ENCODE data around the gene SRRD. TPM values are rescaled to one million over a fixed set of nuclear protein-coding genes. Genes with fewer than 3 reads are reported as not detected.

Gene SRRD
- total RNA-seq, 4 donors from 2014 or later, result 11.4 to 27.3 (median 13.6) TPM

DNA sequence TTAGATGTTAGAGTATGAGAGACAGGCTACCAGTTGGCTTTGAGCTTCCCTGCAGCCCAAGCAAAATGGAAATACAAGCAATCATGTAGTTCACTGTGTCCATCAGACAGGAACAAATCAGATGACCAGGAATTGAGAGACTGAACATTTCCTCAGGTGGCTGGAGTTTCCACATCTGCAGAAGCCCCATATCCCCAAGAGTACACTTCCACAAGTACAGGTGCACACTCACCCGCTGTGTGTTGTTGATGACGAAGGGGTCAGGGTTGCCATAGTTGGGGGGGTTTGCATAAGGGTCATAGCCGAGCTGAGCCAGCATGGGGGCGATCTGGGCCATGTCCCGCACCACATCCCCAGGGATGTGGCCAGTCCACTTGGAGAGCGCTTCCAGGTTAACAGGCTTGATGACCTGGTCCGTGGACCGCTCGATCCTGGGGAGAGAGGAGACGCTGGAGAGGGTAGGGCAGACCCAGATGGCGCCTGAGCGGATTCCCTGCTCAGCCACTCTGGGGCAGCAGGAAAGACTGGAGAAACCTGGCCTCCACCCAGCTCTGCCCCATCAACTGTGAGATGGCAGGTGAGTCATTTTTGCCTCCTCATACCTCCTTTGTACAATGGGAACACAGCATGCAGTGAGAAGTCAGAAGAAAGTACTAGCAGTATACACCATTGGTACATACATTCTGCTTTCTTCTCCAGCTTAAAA is 52.5 kb downstream of the SRRD start:
- Histone ChIP-seq H3K36me3 (peaks cover 8 to 81% (median 13%) of the 10 kb centered on the region in 3 donors), H3K9me3 (no peaks in the 10 kb centered on the region), H3K27me3 (no peaks in the 10 kb centered on the region), H3K27ac (peak overlapping the region in 3 of 4 donors; percentile 11 to 31 (median 30)), H3K4me3 (no peak overlapping the region), H3K4me1 (peaks cover 0 to 43% (median 21%) of the 10 kb centered on the region in 3 donors)
- intact Hi-C loops (cut with DNase I), result no loop called here
- no peak for TF ChIP-seq POLR2A (IDR thresholded peaks at IDR 0.05)
- TF ChIP-seq, protein P1, sequence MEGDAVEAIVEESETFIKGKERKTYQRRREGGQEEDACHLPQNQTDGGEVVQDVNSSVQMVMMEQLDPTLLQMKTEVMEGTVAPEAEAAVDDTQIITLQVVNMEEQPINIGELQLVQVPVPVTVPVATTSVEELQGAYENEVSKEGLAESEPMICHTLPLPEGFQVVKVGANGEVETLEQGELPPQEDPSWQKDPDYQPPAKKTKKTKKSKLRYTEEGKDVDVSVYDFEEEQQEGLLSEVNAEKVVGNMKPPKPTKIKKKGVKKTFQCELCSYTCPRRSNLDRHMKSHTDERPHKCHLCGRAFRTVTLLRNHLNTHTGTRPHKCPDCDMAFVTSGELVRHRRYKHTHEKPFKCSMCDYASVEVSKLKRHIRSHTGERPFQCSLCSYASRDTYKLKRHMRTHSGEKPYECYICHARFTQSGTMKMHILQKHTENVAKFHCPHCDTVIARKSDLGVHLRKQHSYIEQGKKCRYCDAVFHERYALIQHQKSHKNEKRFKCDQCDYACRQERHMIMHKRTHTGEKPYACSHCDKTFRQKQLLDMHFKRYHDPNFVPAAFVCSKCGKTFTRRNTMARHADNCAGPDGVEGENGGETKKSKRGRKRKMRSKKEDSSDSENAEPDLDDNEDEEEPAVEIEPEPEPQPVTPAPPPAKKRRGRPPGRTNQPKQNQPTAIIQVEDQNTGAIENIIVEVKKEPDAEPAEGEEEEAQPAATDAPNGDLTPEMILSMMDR (IDR thresholded peaks at IDR 0.05), result no peak
- no peak for DNase-seq
- 88 to 97% methylated on average over 9 to 10 of the region's 12 CpGs for WGBS, 2 donors

DNA sequence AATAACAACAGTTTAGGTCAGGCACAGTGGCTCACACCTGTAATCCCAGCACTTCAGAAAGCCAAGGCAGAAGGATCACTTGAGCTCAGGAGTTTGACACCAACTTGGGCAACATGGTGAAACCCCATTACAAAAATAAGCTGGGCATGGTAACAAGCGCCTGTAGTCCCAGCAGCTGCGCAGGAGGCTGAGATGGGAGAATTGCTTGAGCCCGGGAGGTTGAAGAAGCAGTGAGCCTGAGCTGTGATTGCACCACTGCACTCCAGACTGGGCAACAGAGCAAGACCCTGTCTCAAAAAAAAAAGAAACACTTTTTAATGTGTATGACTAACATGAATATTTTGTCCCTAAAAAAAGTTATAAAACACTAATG is 53.1 kb downstream of the SRRD start:
- H3K9me3 ChIP-seq, result no peaks in the 10 kb centered on the region
- H3K27me3 ChIP-seq, result no peaks in the 10 kb centered on the region
- no peak overlapping the region for H3K4me3 ChIP-seq
- H3K27ac ChIP-seq, result peak overlapping the region in 2 of 4 donors; percentile 25 to 30
- peaks cover 8 to 81% (median 13%) of the 10 kb centered on the region in 3 donors for H3K36me3 ChIP-seq
- 100% methylated on average over 3 of the region's 3 CpGs for WGBS, 2 donors
- intact Hi-C loops (cut with DNase I), result no loop called here
- H3K4me1 ChIP-seq, result peaks cover 0 to 43% (median 21%) of the 10 kb centered on the region in 3 donors
- TF ChIP-seq, protein P1 (IDR thresholded peaks at IDR 0.05), result no peak
- TF ChIP-seq POLR2A (IDR thresholded peaks at IDR 0.05), result no peak
- no peak for DNase-seq

- WGBS, 2 donors, result 93 to 100% methylated on average over 1 to 2 of the region's 2 CpGs
- Histone ChIP-seq H3K4me1 (peaks cover 0 to 19% (median 11%) of the 10 kb centered on the region in 3 donors), H3K4me3 (no peak overlapping the region), H3K36me3 (peaks cover 0 to 94% (median 13%) of the 10 kb centered on the region in 3 donors), H3K9me3 (no peaks in the 10 kb centered on the region), H3K27ac (no peak overlapping the region), H3K27me3 (no peaks in the 10 kb centered on the region)
- no peak for DNase-seq
- TF ChIP-seq POLR2A (IDR thresholded peaks at IDR 0.05), result no peak
- TF ChIP-seq, protein P1 (IDR thresholded peaks at IDR 0.05), result no peak
- intact Hi-C loops (cut with DNase I), result no loop called here
Observed at GRCh38 chr22:26540119-26540518, 56.4 kb downstream of the SRRD start.

DNA sequence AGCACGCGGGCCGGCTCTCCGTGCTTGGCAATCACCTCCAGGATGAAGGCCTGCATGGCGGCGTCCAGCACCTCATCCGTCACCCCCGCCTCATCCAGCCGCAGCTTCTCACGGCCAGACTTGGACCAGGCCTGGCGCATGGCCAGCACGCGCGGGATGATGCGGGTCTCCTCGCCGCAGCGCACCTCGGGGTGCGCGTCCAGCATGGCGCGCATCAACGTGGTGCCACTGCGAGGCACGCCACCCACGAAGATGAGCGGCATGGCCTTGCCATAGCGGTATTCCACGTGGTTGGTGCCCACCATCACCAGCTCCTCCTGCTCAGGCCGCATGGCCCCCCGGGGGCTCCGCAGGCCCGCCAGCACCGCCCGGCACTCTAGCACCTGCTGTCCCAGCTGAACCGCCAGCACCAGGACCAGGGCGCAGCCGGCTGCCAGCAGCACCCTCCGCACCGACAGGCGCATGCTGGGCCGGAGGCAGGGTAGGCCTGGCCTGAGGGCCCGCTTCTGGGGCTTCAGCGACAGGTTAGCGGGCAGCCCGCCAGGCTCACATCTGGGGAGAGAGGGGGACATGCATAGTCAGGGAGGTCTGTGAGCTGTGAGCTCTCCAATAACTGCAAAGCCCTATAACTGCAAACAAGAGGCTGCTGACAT is 57.6 kb downstream of the SRRD start:
- intact Hi-C loops (cut with DNase I), result no loop called here
- Histone ChIP-seq H3K36me3 (peaks cover 0 to 82% (median 13%) of the 10 kb centered on the region in 3 donors), H3K27ac (no peak overlapping the region), H3K27me3 (no peaks in the 10 kb centered on the region), H3K4me1 (peaks cover under 1 to 10% (median 2%) of the 10 kb centered on the region in 3 donors), H3K9me3 (no peaks in the 10 kb centered on the region), H3K4me3 (no peak overlapping the region)
- no peak for TF ChIP-seq POLR2A (IDR thresholded peaks at IDR 0.05)
- TF ChIP-seq, protein P1 (IDR thresholded peaks at IDR 0.05), result no peak
- WGBS, 2 donors, result 97 to 98% methylated on average over 8 to 31 of the region's 47 CpGs
- no peak for DNase-seq

DNA sequence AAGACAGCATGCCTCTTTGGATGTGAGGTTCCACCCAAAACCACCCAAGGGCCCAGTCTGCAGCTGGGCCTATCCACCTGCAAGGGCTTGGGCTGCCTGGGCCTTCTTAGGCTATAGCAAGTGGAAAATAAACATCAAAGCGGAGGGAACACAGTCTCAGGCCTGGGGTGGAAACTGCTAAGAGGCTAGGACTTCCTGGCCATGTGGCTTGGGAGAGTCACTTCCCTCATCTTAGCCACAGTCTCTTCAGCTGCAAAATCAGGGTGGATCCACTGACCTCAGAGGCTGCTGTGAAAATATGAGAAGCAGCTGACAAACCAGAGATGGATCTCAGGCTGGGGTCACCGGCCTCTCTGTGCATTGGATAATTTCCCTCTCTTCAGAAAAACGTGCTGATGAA is 59.2 kb downstream of the SRRD start:
- intact Hi-C loops (cut with DNase I), result no loop called here
- TF ChIP-seq, protein P1 (IDR thresholded peaks at IDR 0.05), result no peak
- TF ChIP-seq POLR2A (IDR thresholded peaks at IDR 0.05), result no peak
- no peak for DNase-seq
- peaks cover 0 to 71% (median 13%) of the 10 kb centered on the region in 3 donors for H3K36me3 ChIP-seq
- H3K4me1 ChIP-seq, result peaks cover 8 to 19% (median 9%) of the 10 kb centered on the region in 3 donors
- no peaks in the 10 kb centered on the region for H3K27me3 ChIP-seq
- H3K9me3 ChIP-seq, result no peaks in the 10 kb centered on the region
- peak overlapping the region in 1 of 4 donors; percentile 39 for H3K27ac ChIP-seq
- no peak overlapping the region for H3K4me3 ChIP-seq
- WGBS, 2 donors, result 60 to 70% methylated on average over 3 of the region's 3 CpGs

Measured in esophagus squamous epithelium (tissue), 5 donors.